Keratinocyte (primary cell): ENCODE measurements around the gene VILL. TPM values are rescaled to one million over a fixed set of nuclear protein-coding genes. Genes with fewer than 3 reads are reported as not detected.

ENCODE experiments used
- DNase-seq: peaks from one replicate; pipeline ENCODE4 v3.0.0-alpha.2; 2011; ENCODE audit warnings: low read depth, missing footprints, low spot score
- FAIRE-seq: peaks from 2 replicates; lab custom pipeline; 2011; peaks lifted over from hg19 to GRCh38; lab: Jason Lieb, UNC
- H2AFZ ChIP-seq: 2 replicates; pipeline ENCODE4 v1.6.0; 2012; ENCODE audit warnings: low read length, control low read depth, inconsistent platforms; ENCODE audit not compliant: control insufficient read depth
- H3K27ac ChIP-seq: 2 replicates; pipeline ENCODE4 v1.5.1; 2011; ENCODE audit warnings: low read length; ENCODE audit not compliant: control insufficient read depth, insufficient read depth
- H3K27me3 ChIP-seq: 3 replicates; pipeline ENCODE4 v1.6.0; 2011; ENCODE audit warnings: low read length; ENCODE audit not compliant: control insufficient read depth, insufficient read depth; ENCODE audit errors: extremely low read depth
- H3K36me3 ChIP-seq, 2 experiments: 2 replicates in 1 of 2; 3 replicates in 1 of 2; pipeline ENCODE4 v1.5.1; 2011; ENCODE audit warnings: low read length in 2 of 2, mild to moderate bottlenecking in 1 of 2; ENCODE audit not compliant: control insufficient read depth in 2 of 2, insufficient read depth in 2 of 2; ENCODE audit errors: extremely low read depth in 1 of 2
- H3K4me1 ChIP-seq: 3 replicates; pipeline ENCODE4 v1.5.1; 2011; ENCODE audit warnings: low read length; ENCODE audit not compliant: control insufficient read depth, insufficient read depth; ENCODE audit errors: extremely low read depth
- H3K4me2 ChIP-seq: 3 replicates; pipeline ENCODE4 v1.6.0; 2011; ENCODE audit warnings: low read depth, low read length; ENCODE audit not compliant: control insufficient read depth, insufficient read depth; ENCODE audit errors: extremely low read depth
- H3K4me3 ChIP-seq, 3 experiments: fragments of 200-600 bp in 1 of 3; sonication (generic) in 1 of 3; 2 replicates in 2 of 3; 3 replicates in 1 of 3; pipeline ENCODE4 v1.5.1; 2011 to 2016; ENCODE audit warnings: low read length in 3 of 3, mild to moderate bottlenecking in 3 of 3, control low read depth in 2 of 3, inconsistent platforms in 1 of 3, low read depth in 1 of 3, mixed read lengths in 1 of 3, mixed run types in 1 of 3, moderate library complexity in 1 of 3; ENCODE audit not compliant: control insufficient read depth in 2 of 3, insufficient read depth in 2 of 3; ENCODE audit errors: extremely low read depth in 1 of 3
- H3K79me2 ChIP-seq: 2 replicates; pipeline ENCODE4 v1.6.0; 2012; ENCODE audit warnings: low read length; ENCODE audit not compliant: control insufficient read depth, insufficient read depth
- H3K9ac ChIP-seq: 3 replicates; pipeline ENCODE4 v1.6.0; 2011; ENCODE audit warnings: low read length; ENCODE audit not compliant: control insufficient read depth, insufficient read depth; ENCODE audit errors: extremely low read depth
- H3K9me1 ChIP-seq: 3 replicates; pipeline ENCODE4 v1.6.0; 2011; ENCODE audit warnings: low read length; ENCODE audit not compliant: control insufficient read depth, insufficient read depth; ENCODE audit errors: extremely low read depth
- H3K9me3 ChIP-seq: 2 replicates; pipeline ENCODE4 v1.5.1; 2012; ENCODE audit warnings: low read depth, low read length; ENCODE audit not compliant: control insufficient read depth
- H4K20me1 ChIP-seq: 3 replicates; pipeline ENCODE4 v1.6.0; 2011; ENCODE audit warnings: low read length; ENCODE audit not compliant: control insufficient read depth, insufficient read depth; ENCODE audit errors: extremely low read depth
- EZH2 ChIP-seq: IDR thresholded peaks from one replicate; pipeline ENCODE4 v1.6.1; 2012; ENCODE audit warnings: inconsistent platforms, mild to moderate bottlenecking, low read length, moderate library complexity
- dilution Hi-C: fragments of 300-500 bp; cut with MboI; formaldehyde crosslinking; loops from one replicate; pipeline ENCODE4 v1.7.0; 2020; ENCODE audit warnings: low sequenced_read_pairs; ENCODE audit not compliant: extremely low pct_ligation_motif_present
- polyA plus RNA-seq, 5 experiments: library from polyadenylated mRNA; depleted of rRNA in 3 of 5; stranded (reverse) in 3 of 5; stranded (forward) in 1 of 5; unstranded in 1 of 5; fragments of >200 nt; gene quantifications; 1 replicate in 1 of 5; 2 replicates in 3 of 5; 3 replicates in 1 of 5; pipeline versions ENCODE4 v1.2.1 to v1.2.3, GENCODE V29; 2011 to 2012; ENCODE audit warnings: missing spikeins in 2 of 5, low read depth in 1 of 5, low replicate concordance in 1 of 5
- TF ChIP-seq, protein P1 (sequence below), 3 experiments: IDR thresholded peaks in 1 of 3; conservative IDR thresholded peaks in 1 of 3; optimal IDR thresholded peaks in 1 of 3; 2 replicates in 2 of 3; 3 replicates in 1 of 3; pipeline versions ENCODE3 to v1.5.1; 2011; ENCODE audit warnings: low read length in 3 of 3, mild to moderate bottlenecking in 3 of 3, moderate library complexity in 2 of 3, control low read depth in 1 of 3, inconsistent platforms in 1 of 3; ENCODE audit not compliant: insufficient read depth in 2 of 3; ENCODE audit errors: extremely low read depth in 1 of 3

Gene VILL
- polyA plus RNA-seq, 1 donor (not counting 4 experiments of a cell fraction or from before 2014, with no cell fraction given): 2.1 TPM

DNA sequence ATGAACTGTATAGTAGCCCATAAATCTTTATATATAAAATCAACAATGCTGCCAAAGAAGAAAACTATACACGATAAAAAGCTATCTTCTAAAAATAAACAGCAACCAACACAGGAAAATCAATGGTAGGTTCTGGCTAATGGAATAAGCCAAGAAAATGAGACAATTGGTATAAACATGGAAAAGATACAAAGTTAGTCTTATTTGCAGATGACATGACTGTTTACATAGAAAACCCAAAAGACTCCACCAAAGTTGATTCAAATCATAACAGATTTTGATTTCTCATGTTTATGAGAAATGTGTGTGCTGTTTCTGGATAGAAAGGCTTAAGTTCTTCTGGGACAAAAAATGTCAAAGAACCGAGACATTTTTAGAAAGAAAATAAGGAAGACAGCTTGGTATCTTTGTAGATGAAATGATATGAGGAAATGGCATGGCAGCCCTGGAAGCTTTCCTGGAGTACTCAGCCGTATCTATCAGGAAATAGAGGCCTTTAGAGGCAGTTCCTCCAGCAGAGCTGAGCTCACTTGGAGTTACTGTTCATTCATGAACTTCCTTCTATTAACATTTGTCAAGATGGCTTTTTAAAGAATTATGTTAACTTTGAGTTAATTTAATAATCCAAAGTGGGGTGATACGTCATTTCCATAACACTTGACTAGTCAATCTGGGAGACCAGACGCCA, 36.7 kb upstream of the VILL start:
- Histone ChIP-seq H3K9me1 (no peaks in the 10 kb centered on the region), H3K4me2 (no peak overlapping the region), H3K36me3 (peaks cover 10 to 11% of the 10 kb centered on the region in 2 experiments), H4K20me1 (no peaks in the 10 kb centered on the region), H3K9me3 (peaks cover 2% of the 10 kb centered on the region), H3K27me3 (no peaks in the 10 kb centered on the region), H2AFZ (no peak overlapping the region), H3K79me2 (no peaks in the 10 kb centered on the region), H3K9ac (no peak overlapping the region), H3K27ac (no peak overlapping the region), H3K4me3 (no peak overlapping the region), H3K4me1 (no peaks in the 10 kb centered on the region)
- no peak for FAIRE-seq
- dilution Hi-C loops: no loop called here
- no peak for DNase-seq
- TF ChIP-seq, protein P1, sequence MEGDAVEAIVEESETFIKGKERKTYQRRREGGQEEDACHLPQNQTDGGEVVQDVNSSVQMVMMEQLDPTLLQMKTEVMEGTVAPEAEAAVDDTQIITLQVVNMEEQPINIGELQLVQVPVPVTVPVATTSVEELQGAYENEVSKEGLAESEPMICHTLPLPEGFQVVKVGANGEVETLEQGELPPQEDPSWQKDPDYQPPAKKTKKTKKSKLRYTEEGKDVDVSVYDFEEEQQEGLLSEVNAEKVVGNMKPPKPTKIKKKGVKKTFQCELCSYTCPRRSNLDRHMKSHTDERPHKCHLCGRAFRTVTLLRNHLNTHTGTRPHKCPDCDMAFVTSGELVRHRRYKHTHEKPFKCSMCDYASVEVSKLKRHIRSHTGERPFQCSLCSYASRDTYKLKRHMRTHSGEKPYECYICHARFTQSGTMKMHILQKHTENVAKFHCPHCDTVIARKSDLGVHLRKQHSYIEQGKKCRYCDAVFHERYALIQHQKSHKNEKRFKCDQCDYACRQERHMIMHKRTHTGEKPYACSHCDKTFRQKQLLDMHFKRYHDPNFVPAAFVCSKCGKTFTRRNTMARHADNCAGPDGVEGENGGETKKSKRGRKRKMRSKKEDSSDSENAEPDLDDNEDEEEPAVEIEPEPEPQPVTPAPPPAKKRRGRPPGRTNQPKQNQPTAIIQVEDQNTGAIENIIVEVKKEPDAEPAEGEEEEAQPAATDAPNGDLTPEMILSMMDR (optimal IDR thresholded peaks at IDR 0.05 in 1 of 3, IDR thresholded peaks at IDR 0.05 in 1 of 3, conservative IDR thresholded peaks at IDR 0.05 in 1 of 3; ENCODE audit: extremely low read depth in 1 of 3, insufficient read depth in 2 of 3, low read length in 3 of 3): no peak
- TF ChIP-seq EZH2: no peak

DNA sequence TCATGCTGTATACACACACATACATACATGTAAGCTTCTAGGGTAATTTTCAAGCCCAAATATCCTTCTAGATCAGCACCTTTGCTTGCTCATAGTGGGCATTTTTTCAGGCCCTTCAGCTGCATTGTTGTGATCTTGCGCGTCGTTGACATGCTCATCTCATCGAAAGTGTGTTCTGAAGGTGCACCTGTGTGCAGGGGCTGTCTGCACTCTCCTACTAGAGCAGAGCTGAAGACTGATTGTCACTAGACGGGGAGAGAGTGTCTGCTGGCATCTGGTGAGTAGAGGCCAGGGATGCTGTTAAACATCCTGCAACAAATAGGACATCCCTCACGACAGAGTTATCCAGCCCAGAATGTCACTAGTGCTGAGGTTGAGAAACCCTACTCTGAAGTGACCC, 35.7 kb upstream of the VILL start:
- DNase-seq (no peak), FAIRE-seq (no peak)
- Histone ChIP-seq H4K20me1 (no peaks in the 10 kb centered on the region), H3K4me2 (no peak overlapping the region), H3K9ac (no peak overlapping the region), H3K9me3 (peaks cover 2% of the 10 kb centered on the region), H3K27me3 (no peaks in the 10 kb centered on the region), H3K9me1 (no peaks in the 10 kb centered on the region), H3K79me2 (no peaks in the 10 kb centered on the region), H3K4me3 (no peak overlapping the region), H3K4me1 (no peaks in the 10 kb centered on the region), H3K36me3 (peaks cover 10 to 11% of the 10 kb centered on the region in 2 experiments), H2AFZ (no peak overlapping the region), H3K27ac (no peak overlapping the region)
- no peak for TF ChIP-seq EZH2
- TF ChIP-seq, protein P1 (optimal IDR thresholded peaks at IDR 0.05 in 1 of 3, IDR thresholded peaks at IDR 0.05 in 1 of 3, conservative IDR thresholded peaks at IDR 0.05 in 1 of 3; ENCODE audit: extremely low read depth in 1 of 3, insufficient read depth in 2 of 3, low read length in 3 of 3): no peak
- dilution Hi-C loops: no loop called here
